NCI-H82 treated with DMSO at 0.1 percent for 48 hours (cell line): Measurements from ENCODE around the gene STOX2.

Source experiments
- DNase-seq: peaks from one replicate; lab custom pipeline; 2025; ENCODE audit not compliant: unreplicated experiment; lab: John Stamatoyannopoulos, UW

Gene STOX2

GRCh38 chr4:184066584-184067300 is 161.6 kb downstream of the STOX2 start:
- DNase-seq, result no peak

GRCh38 chr4:184067931-184068554 is 162.9 kb downstream of the STOX2 start:
- no peak for DNase-seq
